Measurements from ENCODE around the gene FGFR3.

DNA sequence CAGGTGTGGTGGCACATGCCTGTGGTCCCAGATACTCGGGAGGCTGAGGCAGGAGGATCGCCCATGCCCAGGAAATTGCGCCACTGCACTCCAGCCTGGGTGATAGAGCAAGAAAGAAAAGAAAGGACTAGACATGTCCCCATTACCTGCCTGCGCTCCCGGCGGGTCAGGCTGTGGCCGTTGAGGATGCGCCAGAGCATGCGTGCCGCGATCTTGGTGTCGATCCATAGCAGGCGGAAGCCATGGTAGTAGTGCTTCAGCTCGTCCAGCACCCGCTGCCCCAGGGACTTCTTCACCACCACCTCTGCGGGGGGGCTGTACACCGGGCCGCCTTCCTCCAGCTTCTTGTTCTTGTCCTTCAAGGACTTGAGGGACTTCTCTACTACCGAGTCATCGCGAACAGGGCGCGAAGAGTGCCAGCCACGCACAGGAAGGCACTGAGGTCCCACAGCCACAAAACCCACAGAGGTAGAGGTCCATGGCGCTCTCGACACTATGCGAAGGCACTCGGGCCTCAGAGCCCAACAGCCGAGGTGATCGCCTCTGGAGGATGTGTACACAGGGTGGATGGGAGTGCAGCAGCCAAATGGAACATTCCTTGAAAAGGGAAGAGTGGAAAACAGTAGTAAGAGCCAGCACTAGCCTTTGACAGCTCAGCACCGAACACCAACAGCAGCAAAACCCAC is 48.3 kb downstream of the FGFR3 start:
- TF ChIP-seq, protein P1, sequence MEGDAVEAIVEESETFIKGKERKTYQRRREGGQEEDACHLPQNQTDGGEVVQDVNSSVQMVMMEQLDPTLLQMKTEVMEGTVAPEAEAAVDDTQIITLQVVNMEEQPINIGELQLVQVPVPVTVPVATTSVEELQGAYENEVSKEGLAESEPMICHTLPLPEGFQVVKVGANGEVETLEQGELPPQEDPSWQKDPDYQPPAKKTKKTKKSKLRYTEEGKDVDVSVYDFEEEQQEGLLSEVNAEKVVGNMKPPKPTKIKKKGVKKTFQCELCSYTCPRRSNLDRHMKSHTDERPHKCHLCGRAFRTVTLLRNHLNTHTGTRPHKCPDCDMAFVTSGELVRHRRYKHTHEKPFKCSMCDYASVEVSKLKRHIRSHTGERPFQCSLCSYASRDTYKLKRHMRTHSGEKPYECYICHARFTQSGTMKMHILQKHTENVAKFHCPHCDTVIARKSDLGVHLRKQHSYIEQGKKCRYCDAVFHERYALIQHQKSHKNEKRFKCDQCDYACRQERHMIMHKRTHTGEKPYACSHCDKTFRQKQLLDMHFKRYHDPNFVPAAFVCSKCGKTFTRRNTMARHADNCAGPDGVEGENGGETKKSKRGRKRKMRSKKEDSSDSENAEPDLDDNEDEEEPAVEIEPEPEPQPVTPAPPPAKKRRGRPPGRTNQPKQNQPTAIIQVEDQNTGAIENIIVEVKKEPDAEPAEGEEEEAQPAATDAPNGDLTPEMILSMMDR (IDR thresholded peaks at IDR 0.05): no peak
- TF ChIP-seq POLR2A (IDR thresholded peaks at IDR 0.05): no peak
